GM21529 (cell line): ENCODE measurements around the gene BANF1.

ENCODE experiments used
- ATAC-seq: cut with Tn5 transposase; IDR thresholded peaks from one replicate; pipeline ENCODE4 v1.9.1; 2021; ENCODE audit not compliant: unreplicated experiment

Gene BANF1, protein sequence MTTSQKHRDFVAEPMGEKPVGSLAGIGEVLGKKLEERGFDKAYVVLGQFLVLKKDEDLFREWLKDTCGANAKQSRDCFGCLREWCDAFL

GRCh38 chr11:66001942-66002647, at the start of gene BANF1, which contains the start of gene EIF1AD:
Gene BANF1 (plus strand): TSS chr11:66002503. CDS start chr11:66003251, 748 bp downstream.
Gene EIF1AD (minus strand): TSS chr11:66002157. CDS start chr11:66000389, 1,768 bp downstream.
- peak; percentile 66 for ATAC-seq

DNA sequence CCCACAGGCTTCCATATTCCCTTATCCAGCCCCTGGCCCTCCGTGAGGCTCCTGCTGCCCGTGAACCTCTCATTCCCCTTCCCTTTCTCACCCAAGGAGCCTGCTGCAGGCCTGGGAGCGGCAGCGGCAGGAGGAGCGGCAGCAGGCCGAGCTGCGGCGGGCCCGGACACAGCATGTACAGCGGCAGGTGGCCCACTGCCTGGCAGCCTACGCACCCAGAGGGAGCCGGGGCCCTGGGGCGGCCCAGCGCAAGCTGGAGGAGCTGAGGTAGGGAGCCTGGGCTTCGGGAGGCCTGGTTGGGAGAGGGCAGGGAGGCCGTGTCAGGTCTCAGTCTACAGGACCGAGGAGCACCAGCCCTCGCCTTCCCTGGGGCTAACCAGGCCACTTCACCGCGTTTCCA, 48.8 kb upstream of the BANF1 start:
- ATAC-seq = no peak

DNA sequence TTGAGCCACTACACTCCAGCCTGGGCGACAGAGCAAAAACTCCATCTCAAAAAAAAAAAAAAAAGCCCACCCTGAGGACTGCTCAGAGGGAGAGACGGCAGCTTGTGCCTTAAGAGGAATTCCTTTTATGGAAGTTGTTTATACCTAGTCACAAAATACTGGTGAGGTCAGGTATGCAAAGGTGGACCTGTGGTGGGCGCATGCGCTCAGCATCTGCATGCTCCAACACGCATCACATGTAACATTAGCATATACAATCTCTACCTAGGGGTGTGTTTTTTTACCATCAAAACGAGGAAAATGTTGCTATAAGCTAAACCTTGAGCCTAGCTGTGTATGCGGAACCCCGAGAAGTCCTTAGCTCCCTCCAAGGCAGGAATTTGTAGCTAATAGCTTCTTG, 47.5 kb upstream of the BANF1 start:
- no peak for ATAC-seq

GRCh38 chr11:65958291-65958690, 44.0 kb upstream of the BANF1 start:
- ATAC-seq = no peak

- ATAC-seq = no peak
Measured at GRCh38 chr11:65958774-65959420, 43.4 kb upstream of the BANF1 start.

DNA sequence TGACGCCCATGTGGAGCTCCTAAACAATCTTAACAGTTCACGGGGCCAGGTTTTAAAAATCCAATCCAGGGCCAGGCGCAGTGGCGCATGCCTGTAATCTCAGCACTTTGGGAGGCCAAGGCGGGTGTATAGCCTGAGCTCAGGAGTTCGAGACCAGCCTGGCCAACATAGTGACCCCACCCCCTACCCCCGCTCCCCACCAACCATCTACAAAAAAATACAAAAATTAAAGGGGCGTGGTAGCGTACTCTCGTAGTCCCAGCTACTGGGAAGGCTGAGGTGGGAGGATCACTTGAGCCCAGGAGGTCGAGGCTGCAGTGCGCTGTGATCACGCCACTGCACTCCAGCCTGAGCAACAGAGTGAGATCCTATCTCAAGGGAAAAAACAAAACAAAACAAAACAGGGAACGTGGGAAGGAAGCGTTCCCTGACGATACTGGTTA, 41.5 kb upstream of the BANF1 start:
- ATAC-seq = no peak

DNA sequence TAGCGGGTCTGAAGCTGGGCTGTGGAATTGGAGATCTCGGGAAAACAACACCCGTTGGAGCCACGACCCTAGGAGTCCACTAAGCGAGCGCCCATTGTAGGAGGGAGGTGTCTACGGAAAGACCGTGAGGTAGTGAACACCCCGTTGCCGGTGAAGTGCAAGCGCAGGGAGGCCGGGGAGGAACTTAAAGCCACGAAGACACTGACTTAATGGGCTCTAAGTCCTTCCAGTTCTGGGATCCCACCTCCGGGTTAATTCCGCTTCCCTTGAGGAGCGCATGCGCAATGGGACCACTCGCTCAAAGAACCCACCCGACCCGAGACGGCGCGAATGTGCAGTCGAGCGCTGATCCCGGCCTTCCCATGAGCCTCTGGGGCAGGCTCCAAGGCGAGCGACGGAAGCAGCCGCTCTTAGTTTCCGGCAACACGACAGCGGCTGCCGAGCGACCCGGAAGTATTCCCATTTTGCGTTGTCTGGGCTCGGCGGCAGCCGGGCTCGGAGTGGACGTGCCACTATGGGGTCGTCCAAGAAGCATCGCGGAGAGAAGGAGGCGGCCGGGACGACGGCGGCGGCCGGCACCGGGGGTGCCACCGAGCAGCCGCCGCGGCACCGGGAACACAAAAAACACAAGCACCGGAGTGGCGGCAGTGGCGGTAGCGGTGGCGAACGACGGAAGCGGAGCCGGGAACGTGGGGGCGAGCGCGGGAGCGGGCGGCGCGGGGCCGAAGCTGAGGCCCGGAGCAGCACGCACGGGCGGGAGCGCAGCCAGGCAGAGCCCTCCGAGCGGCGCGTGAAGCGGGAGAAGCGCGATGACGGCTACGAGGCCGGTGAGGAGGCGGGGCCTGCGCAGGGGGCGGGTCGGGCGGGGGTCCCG, 40.8 kb upstream of the BANF1 start, which contains the start of gene SART1:
Gene SART1, plus strand, starts transcription at position 468 of the 874 bp plus-strand sequence. Its CDS starts 47 bp downstream, at position 515.
- peak; percentile 70 for ATAC-seq

- no peak for ATAC-seq
Measured at GRCh38 chr11:65962141-65962564, 40.1 kb upstream of the BANF1 start.

- no peak for ATAC-seq
Measured at GRCh38 chr11:65964906-65965305, 37.4 kb upstream of the BANF1 start.

GRCh38 chr11:65965986-65966762, 36.1 kb upstream of the BANF1 start:
- no peak for ATAC-seq

DNA sequence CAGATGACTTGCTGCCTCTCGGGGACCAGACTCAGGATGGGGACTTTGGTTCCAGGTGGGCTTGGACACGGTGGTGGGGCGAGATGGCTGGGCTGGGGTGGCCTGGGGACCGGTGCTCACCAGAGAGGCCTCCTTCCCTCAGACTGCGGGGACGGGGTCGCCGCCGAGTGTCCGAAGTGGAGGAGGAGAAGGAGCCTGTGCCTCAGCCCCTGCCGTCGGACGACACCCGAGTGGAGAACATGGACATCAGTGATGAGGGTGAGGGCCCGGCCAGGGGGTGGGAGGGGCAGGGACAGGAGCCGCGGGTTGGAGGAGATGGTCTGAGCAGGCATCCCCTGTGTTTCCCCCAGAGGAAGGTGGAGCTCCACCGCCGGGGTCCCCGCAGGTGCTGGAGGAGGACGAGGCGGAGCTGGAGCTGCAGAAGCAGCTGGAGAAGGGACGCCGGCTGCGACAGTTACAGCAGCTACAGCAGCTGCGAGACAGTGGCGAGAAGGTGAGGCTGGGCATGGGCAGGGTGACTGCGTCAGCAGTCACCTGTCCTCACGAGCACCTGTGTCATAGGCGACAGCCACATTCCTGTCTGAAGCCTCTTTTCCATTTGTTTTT, 34.9 kb upstream of the BANF1 start:
- ATAC-seq = no peak

DNA sequence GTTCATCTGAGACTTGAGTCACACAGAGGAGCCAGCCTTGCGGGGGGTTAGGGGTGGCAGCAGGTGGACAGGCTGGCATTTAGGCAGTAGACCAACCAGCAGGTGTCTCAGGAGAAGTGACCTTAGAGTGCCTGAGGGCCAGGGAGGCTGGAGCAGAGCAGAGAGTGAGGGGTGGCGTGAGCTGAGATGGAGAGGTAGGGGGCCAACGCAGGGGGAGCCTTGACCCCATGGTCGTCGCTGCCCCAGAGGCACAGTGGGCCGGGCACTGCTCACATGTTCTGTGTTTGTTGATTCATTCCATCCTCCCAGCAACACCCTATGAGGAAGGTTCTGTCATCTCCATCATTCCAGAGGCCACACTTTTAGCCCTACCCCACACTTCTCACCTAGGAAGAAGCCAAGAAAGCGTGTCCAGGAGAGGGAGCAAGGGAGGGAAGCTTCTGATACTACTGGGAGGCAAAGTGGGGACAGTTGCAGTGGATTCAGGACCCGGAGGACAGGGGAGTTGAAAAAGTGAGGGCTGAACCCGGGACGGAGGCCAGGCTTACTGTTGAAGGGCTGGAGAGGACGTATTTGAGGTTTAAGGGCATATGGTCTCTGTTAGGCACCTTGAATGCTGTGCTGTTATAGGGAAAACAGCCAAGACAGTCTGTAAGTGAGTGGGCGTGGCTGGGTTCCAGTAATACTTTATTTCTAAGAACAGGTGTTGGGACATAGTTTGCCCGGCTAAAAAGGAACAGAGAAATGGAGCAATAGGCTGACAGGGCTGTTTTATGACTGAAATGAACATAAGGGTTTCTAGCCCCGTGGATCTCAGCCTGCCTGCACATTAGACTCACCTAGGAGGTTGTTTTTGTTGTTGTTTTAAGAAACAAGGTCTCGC, 33.5 kb upstream of the BANF1 start:
- no peak for ATAC-seq

DNA sequence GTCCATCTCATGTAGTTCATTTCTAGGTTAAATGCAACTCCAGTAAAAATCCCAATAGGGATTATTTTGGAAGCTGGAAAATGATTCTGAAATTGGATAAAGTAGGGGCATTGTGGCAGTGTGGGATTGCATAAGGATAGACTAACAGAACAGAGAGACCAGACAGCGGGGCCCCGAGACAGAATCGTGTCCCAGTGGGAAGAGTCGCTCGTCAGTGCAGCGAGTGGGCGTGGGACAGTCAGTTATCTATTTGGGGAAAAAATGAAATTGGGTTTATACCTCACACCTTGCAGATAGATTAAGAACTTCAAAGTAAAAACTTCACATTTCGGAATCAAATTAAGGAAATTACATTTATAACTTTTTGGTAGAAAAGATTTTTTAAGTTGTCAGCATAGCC, 30.2 kb upstream of the BANF1 start:
- no peak for ATAC-seq

DNA sequence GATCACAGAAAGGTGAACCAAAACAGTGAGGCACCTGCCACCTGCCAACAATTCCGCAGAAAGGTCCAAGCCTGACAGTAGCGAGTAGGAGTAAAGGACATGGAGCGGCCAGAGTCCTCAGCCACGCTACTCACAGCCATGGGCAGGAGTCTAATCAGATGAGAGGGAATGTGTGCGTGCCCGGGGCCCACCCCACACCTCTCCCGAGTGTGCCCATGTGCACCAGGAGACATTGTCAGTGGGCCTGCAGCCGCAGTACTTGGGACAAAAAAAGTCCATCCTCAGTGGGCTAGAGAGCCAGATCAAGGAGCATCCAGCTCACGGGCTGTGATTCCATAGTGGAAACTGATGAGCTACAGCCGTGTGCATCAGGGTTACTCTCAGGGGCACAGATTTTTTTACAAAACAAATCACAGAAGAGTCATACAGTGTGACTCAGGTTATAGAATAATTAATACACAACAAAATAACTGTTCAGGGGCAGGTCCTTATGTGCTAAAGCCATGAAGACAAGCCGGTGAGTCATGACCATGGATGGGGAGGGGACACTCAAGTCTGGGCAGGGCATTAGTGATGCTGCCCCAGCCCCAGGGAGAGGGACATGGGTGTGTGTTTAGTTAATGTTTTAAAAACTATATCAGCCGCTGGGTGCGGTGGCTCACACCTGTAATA, 28.7 kb upstream of the BANF1 start:
- ATAC-seq = no peak

DNA sequence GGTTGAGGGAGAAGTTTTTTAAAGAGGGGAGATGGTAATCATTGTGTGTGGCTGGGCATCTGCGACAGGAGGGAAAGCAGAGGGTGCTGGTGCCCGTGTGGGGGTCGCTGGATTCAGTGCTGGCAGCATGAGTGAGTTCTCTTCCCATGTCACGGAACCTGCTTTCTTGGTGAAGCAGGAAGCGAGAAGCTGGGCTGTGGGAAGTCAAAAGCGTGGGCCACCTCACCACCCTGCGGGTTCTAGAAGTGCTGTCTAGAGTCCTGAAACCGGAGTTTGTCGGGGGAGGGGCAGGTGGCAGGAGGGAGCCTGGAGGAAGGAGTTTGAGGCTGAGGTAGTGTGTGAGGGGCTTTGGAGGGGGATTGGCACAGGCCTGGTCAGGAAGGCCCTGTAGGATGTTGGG, 26.5 kb upstream of the BANF1 start:
- no peak for ATAC-seq

DNA sequence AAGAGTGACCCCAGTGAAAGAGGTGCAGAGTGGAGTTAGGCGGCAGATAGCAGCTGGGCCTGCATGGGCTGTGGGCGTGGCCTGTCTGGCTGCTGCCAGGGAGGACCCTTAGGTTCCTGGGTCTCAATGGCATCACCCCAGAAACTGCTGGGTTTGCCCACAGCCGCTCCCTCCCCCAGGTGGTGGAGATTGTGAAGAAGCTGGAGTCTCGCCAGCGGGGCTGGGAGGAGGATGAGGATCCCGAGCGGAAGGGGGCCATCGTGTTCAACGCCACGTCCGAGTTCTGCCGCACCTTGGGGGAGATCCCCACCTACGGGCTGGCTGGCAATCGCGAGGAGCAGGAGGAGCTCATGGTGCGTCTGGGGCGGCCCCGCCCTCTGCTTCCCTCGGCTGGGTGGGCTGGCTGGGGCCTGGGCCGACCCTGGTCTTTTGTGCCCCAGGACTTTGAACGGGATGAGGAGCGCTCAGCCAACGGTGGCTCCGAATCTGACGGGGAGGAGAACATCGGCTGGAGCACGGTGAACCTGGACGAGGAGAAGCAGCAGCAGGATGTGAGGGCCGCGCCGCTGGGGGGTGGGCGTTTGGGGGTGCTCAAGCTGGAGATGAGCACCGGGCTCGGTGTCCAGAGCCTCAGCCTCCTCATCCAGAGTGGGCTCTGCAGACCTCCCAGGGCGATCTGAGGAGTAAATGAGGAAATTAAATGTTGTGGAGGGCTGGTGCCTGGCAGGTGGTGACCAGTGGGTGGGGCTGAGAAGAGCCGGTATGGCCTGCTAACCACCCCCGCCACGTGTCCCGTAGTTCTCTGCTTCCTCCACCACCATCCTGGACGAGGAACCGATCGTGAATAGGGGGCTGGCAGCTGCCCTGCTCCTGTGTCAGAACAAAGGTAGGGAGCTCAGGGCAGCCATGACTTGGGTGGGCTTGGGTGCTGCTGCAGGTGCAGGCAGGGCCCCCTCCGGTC, 25.8 kb upstream of the BANF1 start:
- ATAC-seq = no peak

DNA sequence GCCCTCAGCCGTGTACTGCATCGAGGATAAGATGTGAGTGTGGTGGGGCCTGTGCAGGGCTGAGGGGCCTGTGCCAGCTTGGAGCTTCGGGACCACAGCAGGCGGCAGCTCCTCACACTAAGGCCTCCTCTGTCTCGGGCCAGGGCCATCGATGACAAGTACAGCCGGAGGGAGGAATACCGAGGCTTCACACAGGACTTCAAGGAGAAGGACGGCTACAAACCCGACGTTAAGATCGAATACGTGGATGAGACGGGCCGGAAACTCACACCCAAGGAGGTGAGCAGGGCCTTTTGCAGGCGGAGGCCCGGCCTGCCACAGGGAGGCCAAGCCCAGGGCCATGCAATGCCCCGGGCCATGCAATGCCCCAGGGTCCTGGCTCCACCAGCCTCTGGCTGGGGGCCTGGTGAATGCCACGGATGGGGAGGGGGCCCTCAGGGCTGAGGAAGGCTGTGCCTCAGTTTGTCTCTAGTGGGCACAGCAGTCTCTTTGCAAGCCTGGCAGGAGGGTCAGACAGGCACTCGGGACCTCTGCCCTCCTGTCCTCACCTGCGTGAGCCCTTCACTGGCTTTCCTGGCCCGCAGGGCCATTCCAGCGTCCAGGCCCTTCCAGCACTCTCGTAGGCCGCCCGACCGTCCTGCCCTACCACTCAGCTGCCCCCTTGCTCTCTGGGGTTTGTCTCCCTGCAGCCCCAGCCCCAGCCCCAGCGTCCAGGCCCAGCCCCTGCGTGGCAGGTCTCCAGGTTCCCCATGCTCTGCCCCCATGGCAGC, 24.5 kb upstream of the BANF1 start:
- no peak for ATAC-seq
